Mucosa of gallbladder (tissue), 1 donor: ENCODE data around the gene IQUB. TPM values are rescaled to one million over a fixed set of nuclear protein-coding genes. Genes with fewer than 3 reads are reported as not detected.
"Not testable (repeated sequence)": the region's sequence is repeated elsewhere in the genome, so short reads cannot be mapped to it uniquely, and the experiment has no call there.

Source experiments
- DNase-seq: peaks from one replicate; pipeline ENCODE4 v3.0.0-alpha.2; 2020; ENCODE audit warnings: low spot score
- total RNA-seq: library from RNA; stranded (reverse); gene quantifications from one replicate; pipeline ENCODE4 v1.2.1, GENCODE V29; 2021
- donor health status: DM: no; HTN: no; CAD: no.

The IQUB gene
- total RNA-seq: 2.9 TPM

- peak; percentile 98 for DNase-seq
These were observed at the start of gene IQUB for GRCh38 chr7:123534383-123535260. TSS of gene IQUB (minus strand) at chr7:123534595. CDS start at chr7:123512340, 22,255 bp downstream.

- DNase-seq: no peak
These were observed 49.4 kb upstream of the IQUB start for GRCh38 chr7:123583821-123584220.

- DNase-seq: no peak
These were observed 46.7 kb upstream of the IQUB start for GRCh38 chr7:123581162-123581459.

GRCh38 chr7:123580406-123581161 lies 46.2 kb upstream of the IQUB start:
- peak; percentile 34 for DNase-seq

GRCh38 chr7:123579416-123579815 lies 45.0 kb upstream of the IQUB start:
- DNase-seq: no peak

- DNase-seq: no peak
These were observed 39.6 kb upstream of the IQUB start for GRCh38 chr7:123573896-123574467.

- no peak for DNase-seq
These were observed 38.9 kb upstream of the IQUB start for GRCh38 chr7:123573341-123573740.

- no peak for DNase-seq
These were observed 37.3 kb upstream of the IQUB start for GRCh38 chr7:123571684-123572083.

- DNase-seq: no peak
These were observed 36.8 kb upstream of the IQUB start for GRCh38 chr7:123571187-123571586.

- DNase-seq: no peak
These were observed 36.2 kb upstream of the IQUB start for GRCh38 chr7:123570390-123571182.

GRCh38 chr7:123569352-123570010 lies 35.1 kb upstream of the IQUB start:
- no peak for DNase-seq

- DNase-seq: no peak
These were observed 27.7 kb upstream of the IQUB start for GRCh38 chr7:123562121-123562520.

- DNase-seq: no peak
These were observed 24.0 kb upstream of the IQUB start for GRCh38 chr7:123558289-123558874.

- peak; percentile 100 for DNase-seq
These were observed 23.2 kb upstream of the IQUB start, which contains the start of gene NDUFA5 for GRCh38 chr7:123557398-123558288. TSS of gene NDUFA5 (minus strand) at chr7:123557818. CDS start at chr7:123557795, 23 bp downstream.

- DNase-seq: no peak
These were observed 22.6 kb upstream of the IQUB start for GRCh38 chr7:123557016-123557397.

- DNase-seq: no peak
These were observed 21.1 kb upstream of the IQUB start for GRCh38 chr7:123555484-123555883.

GRCh38 chr7:123553159-123553558 lies 18.8 kb upstream of the IQUB start:
- no peak for DNase-seq

GRCh38 chr7:123552641-123553040 lies 18.2 kb upstream of the IQUB start:
- DNase-seq: no peak

GRCh38 chr7:123552134-123552533 lies 17.7 kb upstream of the IQUB start:
- not testable (repeated sequence) for DNase-seq

GRCh38 chr7:123548406-123548805 lies 14.0 kb upstream of the IQUB start:
- no peak for DNase-seq
